ENCODE data around the gene CHSY1.

The CHSY1 gene

GRCh38 chr15:101148166-101148880 lies 103.5 kb downstream of the CHSY1 start:
- TF ChIP-seq CTCF (IDR thresholded peaks at IDR 0.05; ENCODE audit: insufficient read depth, low read depth, low read length, missing control alignments), result no peak
- no peak for DNase-seq (ENCODE audit: low read depth)
- H3K4me3 ChIP-seq (ENCODE audit: low read length), result no peak overlapping the region

DNA sequence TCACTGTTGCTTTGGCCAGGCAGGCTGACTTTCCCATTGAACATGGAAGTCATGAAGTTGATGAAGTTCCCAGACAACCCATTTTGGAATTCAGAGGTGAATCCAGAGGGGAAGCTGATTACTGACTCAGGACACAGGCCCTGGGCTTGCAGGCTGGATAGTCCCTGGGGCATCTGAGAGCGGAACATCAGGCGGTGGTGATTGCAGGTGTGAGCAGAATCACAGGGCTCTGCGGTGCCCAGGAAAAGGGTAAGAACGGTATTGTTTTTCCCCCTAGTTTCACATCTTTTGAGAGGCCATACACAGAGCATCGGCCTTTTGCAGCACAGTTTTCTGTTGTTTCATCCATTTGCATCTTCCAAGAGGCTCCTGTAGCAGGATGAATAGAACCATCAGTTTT lies 104.7 kb downstream of the CHSY1 start:
- no peak for TF ChIP-seq CTCF (IDR thresholded peaks at IDR 0.05; ENCODE audit: insufficient read depth, low read depth, low read length, missing control alignments)
- no peak overlapping the region for H3K4me3 ChIP-seq (ENCODE audit: low read length)
- DNase-seq (ENCODE audit: low read depth), result no peak

GRCh38 chr15:101146118-101146702 lies 105.6 kb downstream of the CHSY1 start:
- TF ChIP-seq CTCF (IDR thresholded peaks at IDR 0.05; ENCODE audit: insufficient read depth, low read depth, low read length, missing control alignments), result no peak
- no peak overlapping the region for H3K4me3 ChIP-seq (ENCODE audit: low read length)
- no peak for DNase-seq (ENCODE audit: low read depth)

DNA sequence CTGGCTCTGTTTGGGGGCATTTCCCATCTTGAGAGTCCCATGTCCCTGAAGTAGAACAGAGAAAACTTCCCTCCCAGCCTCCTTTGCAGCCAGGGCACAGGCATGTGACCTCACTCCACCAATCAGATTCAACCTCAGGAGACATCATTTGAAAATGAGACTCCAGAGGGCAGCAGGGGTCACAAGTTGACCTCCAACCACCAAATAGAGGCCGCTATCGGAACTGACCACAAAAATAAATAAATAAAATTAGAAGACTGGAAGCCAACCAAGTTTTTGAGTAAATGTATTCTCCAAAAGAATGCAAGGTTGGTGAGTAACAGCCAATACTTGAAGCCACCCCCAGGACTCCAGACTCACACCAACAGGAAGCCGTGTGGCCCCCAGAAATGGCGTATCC lies 106.5 kb downstream of the CHSY1 start:
- H3K4me3 ChIP-seq (ENCODE audit: low read length), result no peak overlapping the region
- no peak for TF ChIP-seq CTCF (IDR thresholded peaks at IDR 0.05; ENCODE audit: insufficient read depth, low read depth, low read length, missing control alignments)
- no peak for DNase-seq (ENCODE audit: low read depth)

- no peak for TF ChIP-seq CTCF (IDR thresholded peaks at IDR 0.05; ENCODE audit: insufficient read depth, low read depth, low read length, missing control alignments)
- DNase-seq (ENCODE audit: low read depth), result no peak
Observed at GRCh38 chr15:101143321-101143720, 108.5 kb downstream of the CHSY1 start.

DNA sequence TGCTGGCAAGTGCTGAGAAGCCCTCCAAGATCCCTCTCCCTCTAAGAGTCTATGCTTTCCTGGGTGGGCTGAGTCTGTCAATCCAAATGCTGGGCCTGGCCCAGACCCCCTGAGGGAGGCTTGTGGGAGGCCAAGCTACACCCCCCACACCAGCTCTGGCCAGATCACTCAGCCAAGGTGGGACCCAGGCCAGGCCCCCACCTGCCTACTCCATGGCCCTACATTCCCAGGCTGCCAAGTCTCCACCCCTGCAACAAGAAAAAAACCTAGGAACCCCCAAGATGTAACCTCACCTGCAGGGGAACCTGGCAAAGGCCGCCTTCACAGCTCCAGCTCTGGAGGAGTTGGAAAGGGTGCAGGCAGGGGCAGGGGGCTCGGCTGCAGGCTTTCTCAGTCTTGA lies 109.1 kb downstream of the CHSY1 start:
- no peak for DNase-seq (ENCODE audit: low read depth)
- no peak for TF ChIP-seq CTCF (IDR thresholded peaks at IDR 0.05; ENCODE audit: insufficient read depth, low read depth, low read length, missing control alignments)
- no peak overlapping the region for H3K4me3 ChIP-seq (ENCODE audit: low read length)

More at GRCh38 chr15:101143321-101143720, 108.5 kb downstream of the CHSY1 start:
- H3K4me3 ChIP-seq (ENCODE audit: low read length), result no peak overlapping the region
